NCI-H345 (cell line): ENCODE measurements around the gene MTHFD1L.
A peak's percentile ranks its signal among the peaks of the same experiment; 100 is the strongest.

Experiments
- DNase-seq: peaks from one replicate; lab custom pipeline; 2025; lab: John Stamatoyannopoulos, UW

MTHFD1L gene

DNA sequence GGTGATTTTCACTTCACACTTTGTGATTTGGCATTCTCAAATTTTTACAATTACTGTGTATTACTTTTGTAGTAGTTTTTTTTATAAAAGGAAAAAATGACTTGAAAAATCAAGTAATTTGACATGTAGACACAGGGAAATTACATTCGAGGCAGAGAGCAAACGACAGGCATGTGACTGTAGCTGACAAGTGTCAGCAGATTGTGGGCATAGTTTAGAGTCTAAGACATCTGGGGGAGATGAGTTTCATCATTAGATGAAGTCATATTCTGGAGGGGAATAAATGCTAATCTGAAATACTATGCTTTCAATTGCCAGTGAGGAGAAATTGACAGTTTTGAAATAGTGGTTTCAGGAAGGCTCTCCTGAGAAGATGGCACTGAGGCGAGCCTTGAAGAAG, 126.0 kb downstream of the MTHFD1L start:
- no peak for DNase-seq

DNA sequence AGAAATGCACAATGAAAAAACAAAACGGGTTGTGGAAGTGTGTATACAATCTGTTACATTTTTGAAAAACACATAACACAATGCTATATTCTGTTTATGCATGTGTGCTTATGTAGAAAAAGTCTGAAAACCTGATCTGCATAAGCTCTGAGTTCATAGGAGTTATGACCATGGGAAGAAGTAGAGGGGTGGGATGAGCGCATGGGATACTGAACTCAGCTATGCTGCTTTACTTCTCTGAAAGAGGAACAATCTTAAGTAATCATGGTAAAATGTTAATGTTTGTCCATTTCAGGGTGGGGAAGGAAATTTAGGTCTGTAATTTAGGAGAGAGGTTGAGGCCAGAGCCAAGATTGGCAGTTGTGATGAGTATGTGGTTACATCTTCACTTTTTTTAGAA, 126.8 kb downstream of the MTHFD1L start:
- DNase-seq, result no peak

GRCh38 chr6:150992703-150993102, 127.2 kb downstream of the MTHFD1L start:
- no peak for DNase-seq

DNA sequence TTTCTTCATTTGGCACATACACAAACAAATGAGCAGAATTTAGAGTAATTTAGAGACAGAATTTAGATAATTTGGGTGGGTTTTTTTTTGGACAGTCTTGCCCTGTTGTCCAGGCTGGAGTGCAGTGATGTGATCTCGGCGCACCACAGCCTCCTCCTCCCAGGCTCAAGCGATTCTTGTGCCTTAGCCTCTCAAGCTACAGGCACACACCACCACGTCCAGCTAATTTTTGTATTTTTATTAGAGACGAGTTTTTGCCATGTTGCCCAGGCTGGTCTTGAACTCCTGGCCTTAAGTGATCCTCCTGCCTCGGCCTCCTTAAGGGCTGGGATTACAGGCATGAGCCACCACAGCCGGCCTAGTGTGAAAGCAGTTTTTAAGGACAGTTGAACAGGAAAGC, 127.8 kb downstream of the MTHFD1L start:
- no peak for DNase-seq

DNA sequence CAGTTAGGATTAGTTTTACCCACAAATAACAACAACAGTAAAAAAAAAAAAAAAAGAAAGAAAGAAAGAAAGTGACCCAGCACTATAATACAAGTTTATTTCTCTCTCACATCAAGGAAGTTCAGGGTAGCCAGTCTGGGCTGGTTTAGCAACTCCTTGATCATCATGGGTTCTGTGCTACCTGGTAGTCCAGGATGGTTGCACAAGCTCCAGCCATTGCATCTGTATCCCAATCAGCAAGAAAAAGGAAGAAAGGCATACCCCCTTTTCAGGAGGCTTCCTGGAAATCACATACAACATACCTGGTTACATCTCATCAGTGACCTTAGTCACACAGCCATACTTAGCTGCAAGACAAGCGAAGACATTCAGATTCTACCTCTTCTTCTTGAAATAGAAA, 128.5 kb downstream of the MTHFD1L start:
- DNase-seq, result no peak

GRCh38 chr6:150996968-150997367, 131.5 kb downstream of the MTHFD1L start:
- no peak for DNase-seq

DNA sequence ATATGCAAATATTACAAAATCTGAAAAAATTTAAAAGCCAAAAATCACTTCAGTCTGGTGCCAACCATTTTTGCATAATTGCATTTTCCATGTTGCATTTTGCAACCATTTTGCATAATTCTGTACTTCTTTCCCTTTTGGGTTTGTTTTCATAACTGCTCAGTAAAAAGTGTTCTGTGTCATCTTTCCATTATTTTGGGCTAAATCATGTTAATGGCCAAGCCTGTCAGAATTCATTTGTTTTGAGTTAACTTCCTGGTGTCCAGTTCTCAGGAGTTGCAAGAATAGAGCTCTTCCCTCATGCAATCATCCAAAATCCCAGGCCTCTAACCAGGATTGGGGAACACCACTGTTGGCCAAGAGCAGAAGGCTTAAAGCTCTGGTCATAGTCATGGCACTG, 133.6 kb downstream of the MTHFD1L start:
- DNase-seq, result no peak

GRCh38 chr6:150999576-150999975, 134.1 kb downstream of the MTHFD1L start:
- DNase-seq, result no peak

- DNase-seq, result peak; percentile 19
These were observed 136.0 kb downstream of the MTHFD1L start for GRCh38 chr6:151001387-151002056.

- no peak for DNase-seq
These were observed 136.6 kb downstream of the MTHFD1L start for GRCh38 chr6:151002057-151002450.

- DNase-seq, result no peak
These were observed 137.0 kb downstream of the MTHFD1L start for GRCh38 chr6:151002491-151002935.

DNA sequence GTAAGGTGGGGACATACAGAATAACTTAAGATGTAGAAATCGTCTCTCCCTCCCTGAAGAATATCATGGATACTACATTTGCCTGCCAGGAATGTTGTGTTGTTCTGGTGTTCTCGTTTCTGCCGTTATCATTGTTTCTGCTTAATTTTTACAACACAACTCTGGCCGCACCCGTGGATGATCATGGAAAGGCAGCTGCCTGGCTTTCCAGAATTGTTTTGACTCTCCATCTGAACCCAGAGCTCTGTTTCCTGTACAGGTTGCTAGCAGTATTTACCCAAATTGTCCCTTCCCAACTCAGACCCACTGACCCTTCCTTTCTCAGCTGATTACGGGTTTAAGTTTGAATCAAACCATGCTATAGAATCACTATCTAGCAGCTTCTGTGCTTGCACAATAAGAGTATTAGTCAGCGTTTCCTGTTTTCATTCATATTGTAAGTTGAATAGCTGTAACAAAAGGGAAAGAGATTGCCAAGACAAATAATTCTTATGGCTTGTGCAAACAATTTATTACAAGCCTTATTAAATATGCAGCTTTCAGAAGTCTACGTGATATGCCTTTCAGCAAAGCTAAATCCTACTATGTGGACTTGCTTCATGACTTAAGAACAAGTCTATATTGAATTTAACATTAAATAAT, 139.0 kb downstream of the MTHFD1L start:
- peak; percentile 55 for DNase-seq

GRCh38 chr6:151005164-151005563, 139.7 kb downstream of the MTHFD1L start:
- no peak for DNase-seq

DNA sequence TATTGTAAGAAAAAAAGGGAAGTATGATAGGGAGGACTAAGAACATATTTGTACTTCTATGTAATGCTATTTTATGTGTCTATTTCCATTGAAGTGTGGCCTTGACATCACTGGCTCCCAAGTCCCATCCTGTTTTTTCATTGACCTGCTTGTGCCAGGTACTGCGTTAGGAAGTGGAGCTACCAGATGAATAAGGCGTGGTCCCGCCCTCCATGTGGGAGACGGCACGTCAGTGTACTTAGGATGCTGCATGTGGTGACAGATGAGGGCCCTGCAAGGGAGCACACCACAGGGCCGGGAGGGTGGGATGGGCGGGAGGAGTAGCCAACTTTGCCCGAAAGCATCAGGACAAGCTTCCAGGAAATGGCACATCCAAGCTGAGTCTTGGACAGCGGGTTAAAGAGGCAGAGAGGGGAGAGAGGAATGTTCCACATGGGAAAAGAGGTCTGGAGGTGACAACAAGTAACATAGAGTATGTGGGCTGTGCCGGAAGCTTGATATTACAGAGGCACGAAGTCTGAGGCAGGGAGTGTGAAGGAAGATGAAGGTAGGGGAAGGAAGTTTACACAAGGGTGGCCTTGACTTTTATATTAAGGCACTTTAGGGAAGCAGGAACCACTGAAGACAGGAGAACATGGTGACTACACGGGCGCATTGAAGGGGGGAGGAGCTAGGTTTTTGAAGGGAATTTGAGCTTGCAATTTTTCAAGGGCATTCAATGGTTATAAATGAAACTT, 140.6 kb downstream of the MTHFD1L start:
- DNase-seq, result no peak

GRCh38 chr6:151007076-151007475, 141.6 kb downstream of the MTHFD1L start:
- no peak for DNase-seq

- DNase-seq, result no peak
These were observed 142.4 kb downstream of the MTHFD1L start for GRCh38 chr6:151007922-151008321.

DNA sequence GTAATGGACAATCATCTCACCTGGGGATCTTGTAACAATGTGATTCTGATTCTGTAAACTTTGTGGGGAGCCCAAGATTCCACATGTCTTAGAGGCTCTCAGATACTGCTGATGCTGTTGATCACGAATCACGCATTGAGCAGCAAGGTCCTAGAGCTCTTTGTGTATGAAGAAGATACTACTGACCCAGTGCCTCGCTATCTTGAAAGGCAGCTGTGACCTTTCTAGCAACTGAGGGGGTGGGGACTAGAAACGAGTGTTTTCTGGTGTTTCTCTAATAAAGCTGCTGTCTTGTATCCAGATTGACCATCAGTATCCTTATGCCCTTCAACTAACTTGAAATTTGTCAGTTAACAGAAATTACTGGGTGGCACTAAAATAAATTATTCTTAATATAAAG, 142.9 kb downstream of the MTHFD1L start:
- DNase-seq, result no peak

DNA sequence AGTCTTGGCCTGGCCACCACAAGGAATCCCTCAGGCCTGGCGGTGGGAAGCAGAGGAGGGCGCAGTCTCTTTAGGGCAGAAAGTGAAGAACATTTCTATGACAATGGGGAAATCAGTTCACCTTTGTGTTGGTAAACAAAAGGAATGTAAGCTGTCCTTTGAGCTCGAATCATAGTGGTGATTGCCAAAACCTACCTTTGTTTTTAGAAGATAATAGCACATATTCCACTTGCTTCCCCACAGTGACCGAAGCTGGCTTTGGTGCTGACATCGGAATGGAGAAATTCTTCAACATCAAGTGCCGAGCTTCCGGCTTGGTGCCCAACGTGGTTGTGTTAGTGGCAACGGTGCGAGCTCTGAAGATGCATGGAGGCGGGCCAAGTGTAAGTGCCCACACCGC, 144.1 kb downstream of the MTHFD1L start:
- DNase-seq, result no peak

DNA sequence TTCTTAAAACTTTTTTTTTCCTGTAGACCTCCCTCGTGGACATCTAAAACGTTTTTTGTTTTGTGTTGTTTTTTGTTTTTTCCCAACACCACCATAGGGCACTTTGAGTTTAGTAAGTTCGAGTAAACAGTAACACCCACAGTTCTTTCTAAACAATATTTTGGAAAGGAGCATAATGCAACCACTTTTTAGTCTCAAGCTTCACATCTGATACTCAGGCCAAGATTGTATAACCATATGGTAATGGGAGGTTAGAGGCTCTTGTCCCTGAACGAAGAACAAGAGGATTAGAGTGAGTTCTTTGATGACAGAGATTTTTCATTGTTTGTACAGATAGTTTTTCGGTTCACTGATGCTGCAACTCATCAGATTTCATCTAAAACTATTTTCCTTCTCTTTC, 144.6 kb downstream of the MTHFD1L start:
- DNase-seq, result no peak

DNA sequence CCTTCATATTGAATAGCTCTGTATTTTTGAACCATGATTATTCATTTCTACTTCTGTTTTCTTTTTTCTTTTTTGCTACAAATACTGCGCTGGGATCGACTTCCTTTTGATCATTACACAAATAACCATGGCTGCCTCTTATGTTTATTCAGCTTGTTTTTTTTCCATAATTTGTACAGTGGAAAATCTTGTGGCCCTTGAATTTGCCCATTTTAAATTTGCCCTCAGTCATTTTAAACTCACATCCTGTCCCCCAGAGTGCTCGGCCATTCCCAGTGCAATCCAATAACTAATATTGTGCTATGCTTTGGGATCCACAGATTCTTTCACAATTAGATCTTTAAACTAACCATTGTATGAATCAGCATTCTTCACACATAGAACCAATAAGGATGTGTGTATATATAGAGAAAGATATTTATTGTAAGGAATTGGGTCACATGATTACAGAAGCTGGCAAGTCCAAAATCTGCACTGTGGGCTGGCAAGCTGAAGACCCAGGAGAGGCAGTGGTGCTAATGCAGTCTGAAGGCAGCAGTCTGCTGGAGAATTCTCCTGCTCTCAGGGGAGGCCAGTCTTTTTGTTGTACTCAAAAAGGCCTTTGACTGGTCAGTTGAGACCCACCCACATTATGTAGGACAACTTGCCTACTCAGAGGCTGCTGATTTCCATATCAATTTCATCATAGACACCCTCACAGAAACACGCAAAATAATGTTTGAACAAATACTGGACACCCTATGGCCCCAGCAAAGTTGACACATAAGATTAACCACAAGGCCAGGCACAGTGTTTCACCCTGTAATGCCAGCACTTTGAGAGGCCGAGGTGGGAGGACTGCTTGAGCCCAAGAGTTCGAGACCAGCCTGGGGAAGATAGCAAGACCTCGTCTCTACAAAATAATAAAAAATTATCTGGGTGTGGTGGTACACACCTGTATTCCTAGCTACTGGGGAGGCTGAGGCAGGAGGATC, 147.1 kb downstream of the MTHFD1L start:
- DNase-seq, result no peak

DNA sequence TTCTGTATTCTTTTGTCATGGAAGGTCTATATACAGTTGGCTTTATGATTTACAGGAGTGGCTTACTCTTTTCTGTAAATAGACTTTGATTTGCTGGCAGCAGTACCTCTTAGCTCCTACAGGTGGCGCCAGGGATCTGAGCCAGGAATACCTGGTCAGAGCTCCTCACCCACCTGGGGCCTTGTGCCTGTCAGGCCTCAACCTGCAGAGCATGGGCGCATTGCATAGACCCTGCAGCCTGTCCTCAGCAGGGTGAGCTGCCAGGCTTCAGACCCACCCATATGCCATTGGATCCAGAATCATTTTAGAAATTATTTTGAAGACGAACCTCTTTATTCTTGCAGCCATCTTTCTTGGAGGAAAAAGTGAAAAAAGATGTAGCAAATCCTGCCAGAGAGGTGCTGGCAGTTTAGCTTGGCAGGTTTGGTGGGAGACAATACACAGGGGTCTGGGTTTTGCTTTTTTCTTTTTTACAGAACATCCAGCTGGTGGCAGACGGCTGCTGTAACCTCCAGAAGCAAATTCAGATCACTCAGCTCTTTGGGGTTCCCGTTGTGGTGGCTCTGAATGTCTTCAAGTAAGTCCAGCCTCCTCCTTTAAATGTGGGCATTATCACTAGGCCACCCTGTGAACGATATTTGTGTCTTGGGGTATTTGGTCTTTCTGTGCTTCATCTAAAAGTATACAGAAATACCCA, 149.1 kb downstream of the MTHFD1L start:
- peak; percentile 65 for DNase-seq
